MG63 (cell line): ENCODE data around the gene GDA. TPM values are rescaled to one million over a fixed set of nuclear protein-coding genes. Genes with fewer than 3 reads are reported as not detected.

Experiments used
- DNase-seq: peaks from one replicate; pipeline ENCODE4 v3.0.0-alpha.2; 2020
- H3K27me3 ChIP-seq: fragments of 250-450 bp; sonication (Bioruptor Pico); 2 replicates; pipeline ENCODE4 v1.5.1; 2020; ENCODE audit warnings: mild to moderate bottlenecking, moderate library complexity
- H3K36me3 ChIP-seq: fragments of 250-450 bp; sonication (Bioruptor Pico); 2 replicates; pipeline ENCODE4 v1.5.1; 2020; ENCODE audit warnings: mild to moderate bottlenecking, moderate library complexity
- H3K4me3 ChIP-seq: fragments of 250-450 bp; sonication (Bioruptor Pico); 2 replicates; pipeline ENCODE4 v1.5.1; 2020; ENCODE audit warnings: mild to moderate bottlenecking, moderate library complexity
- H3K9me3 ChIP-seq: fragments of 250-450 bp; sonication (Bioruptor Pico); 2 replicates; pipeline ENCODE4 v1.5.1; 2020; ENCODE audit warnings: mild to moderate bottlenecking, moderate library complexity
- total RNA-seq: library from RNA; depleted of rRNA; stranded (reverse); fragments of >200 nt; shearing (Covaris generic); gene quantifications from 2 replicates; pipeline ENCODE4 v1.2.3, GENCODE V29; 2014; ENCODE audit warnings: low replicate concordance; rRNA removed

The GDA gene
- total RNA-seq: not detected in 2 replicates

- H3K9me3 ChIP-seq: no peaks in the 10 kb centered on the region
- peak; percentile 9 for DNase-seq
- H3K4me3 ChIP-seq: no peak within 1 kb of the TSS; the same call in 1 of the 2 replicates
- no peaks in the 10 kb centered on the region for H3K36me3 ChIP-seq
- H3K27me3 ChIP-seq: no peaks in the 10 kb centered on the region
Observed at GRCh38 chr9:72149231-72149975, at the start of gene GDA. Gene GDA (plus strand): TSS chr9:72149440. CDS start chr9:72149560, 120 bp downstream.

GRCh38 chr9:72102520-72102919 is 46.7 kb upstream of the GDA start:
- Histone ChIP-seq H3K4me3 (no peak overlapping the region), H3K9me3 (no peaks in the 10 kb centered on the region), H3K36me3 (no peaks in the 10 kb centered on the region), H3K27me3 (no peaks in the 10 kb centered on the region)
- no peak for DNase-seq

DNA sequence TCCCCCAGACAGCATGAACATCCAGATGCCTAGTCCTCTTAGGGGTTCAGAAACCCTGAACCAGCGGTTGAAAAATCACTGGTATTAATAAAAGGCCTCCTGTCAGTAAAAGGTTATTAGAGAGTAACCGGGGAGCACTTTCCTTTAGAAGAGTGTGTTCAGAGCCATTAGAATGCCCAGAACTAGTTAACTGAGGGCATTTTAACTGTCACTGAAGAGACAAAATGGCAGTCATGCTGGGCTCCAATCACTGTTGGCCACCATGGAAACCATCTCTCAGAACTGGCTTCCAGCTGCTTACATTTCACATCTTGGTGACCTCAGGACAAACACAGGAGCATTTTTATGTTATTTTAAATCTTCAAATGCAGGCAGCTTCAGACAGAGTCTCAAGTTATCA is 36.2 kb upstream of the GDA start:
- Histone ChIP-seq H3K36me3 (no peaks in the 10 kb centered on the region), H3K27me3 (no peaks in the 10 kb centered on the region), H3K4me3 (no peak overlapping the region), H3K9me3 (no peaks in the 10 kb centered on the region)
- no peak for DNase-seq

- H3K9me3 ChIP-seq: no peaks in the 10 kb centered on the region
- H3K36me3 ChIP-seq: no peaks in the 10 kb centered on the region
- no peak for DNase-seq
- H3K27me3 ChIP-seq: no peaks in the 10 kb centered on the region
- no peak overlapping the region for H3K4me3 ChIP-seq
Observed at GRCh38 chr9:72119853-72120252, 29.4 kb upstream of the GDA start.

- Histone ChIP-seq H3K9me3 (no peaks in the 10 kb centered on the region), H3K4me3 (no peak overlapping the region), H3K36me3 (no peaks in the 10 kb centered on the region), H3K27me3 (no peaks in the 10 kb centered on the region)
- no peak for DNase-seq
Observed at GRCh38 chr9:72124947-72125346, 24.3 kb upstream of the GDA start.

- H3K4me3 ChIP-seq: no peak overlapping the region
- no peaks in the 10 kb centered on the region for H3K36me3 ChIP-seq
- no peak for DNase-seq
- H3K27me3 ChIP-seq: no peaks in the 10 kb centered on the region
- H3K9me3 ChIP-seq: no peaks in the 10 kb centered on the region
Observed at GRCh38 chr9:72127753-72128152, 21.5 kb upstream of the GDA start.

DNA sequence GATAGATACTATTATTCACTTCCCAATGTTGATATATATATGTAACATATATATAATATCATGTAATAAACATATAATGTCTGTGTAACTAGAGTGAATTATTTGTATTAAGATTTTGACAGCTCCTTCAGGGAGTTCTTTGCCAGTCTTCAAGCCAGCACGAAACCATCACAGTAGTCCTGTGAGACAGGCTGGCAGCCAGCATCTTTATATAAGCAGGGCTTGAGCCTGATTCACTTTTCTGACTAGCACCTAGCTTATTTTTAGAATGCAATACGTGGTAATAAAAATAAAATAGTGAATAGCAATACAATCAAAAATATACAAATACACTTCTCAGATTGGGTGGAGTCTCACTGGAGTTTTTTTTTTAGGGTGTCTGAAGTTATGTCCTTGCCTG is 20.7 kb upstream of the GDA start:
- no peak overlapping the region for H3K4me3 ChIP-seq
- no peaks in the 10 kb centered on the region for H3K36me3 ChIP-seq
- H3K9me3 ChIP-seq: no peaks in the 10 kb centered on the region
- no peaks in the 10 kb centered on the region for H3K27me3 ChIP-seq
- DNase-seq: peak; percentile 34

DNA sequence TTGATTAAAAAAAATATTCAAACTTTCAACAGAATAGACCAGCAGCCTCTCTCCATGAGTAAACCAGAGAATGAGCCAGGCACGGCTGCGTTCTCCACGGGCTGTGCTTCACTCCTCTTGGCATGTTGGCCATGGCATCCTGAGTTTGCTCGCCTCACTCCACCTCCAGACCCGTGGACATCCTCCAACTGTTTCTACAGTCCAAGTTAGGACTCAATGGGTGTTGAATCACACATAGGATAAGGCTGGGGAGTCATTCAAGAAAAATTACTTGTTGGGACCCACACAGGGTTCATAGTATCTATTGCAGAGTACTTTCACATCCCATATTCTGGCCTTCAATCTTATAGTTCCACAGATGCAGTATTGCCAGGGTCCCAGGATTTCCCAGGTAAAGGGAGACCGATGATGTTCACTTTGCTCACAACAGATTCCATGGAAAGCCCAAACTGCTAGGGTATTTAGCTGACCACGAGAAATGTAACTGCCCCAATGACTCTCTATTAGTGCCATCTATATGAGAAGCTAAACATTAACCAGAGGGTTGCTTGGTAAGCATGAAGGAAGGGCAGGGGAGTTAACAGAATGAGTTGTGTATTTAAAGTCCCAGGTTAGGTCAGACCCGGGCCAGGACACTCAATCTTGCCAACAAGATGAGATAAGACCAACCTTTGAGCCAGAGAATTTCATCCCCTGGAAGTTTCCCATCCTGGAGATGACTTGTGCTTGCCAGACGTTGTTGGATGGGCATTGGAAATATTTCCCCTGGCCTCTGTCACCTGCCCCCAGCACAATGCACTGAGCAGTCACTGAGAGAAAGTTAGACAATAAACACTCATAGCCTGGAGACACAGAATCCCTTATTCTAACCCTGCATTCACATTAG is 19.7 kb upstream of the GDA start:
- Histone ChIP-seq H3K9me3 (no peaks in the 10 kb centered on the region), H3K4me3 (no peak overlapping the region), H3K36me3 (no peaks in the 10 kb centered on the region), H3K27me3 (no peaks in the 10 kb centered on the region)
- peak; percentile 79 for DNase-seq

- H3K36me3 ChIP-seq: no peaks in the 10 kb centered on the region
- DNase-seq: no peak
- no peaks in the 10 kb centered on the region for H3K9me3 ChIP-seq
- H3K4me3 ChIP-seq: no peak overlapping the region
- H3K27me3 ChIP-seq: no peaks in the 10 kb centered on the region
Observed at GRCh38 chr9:72130321-72130720, 18.9 kb upstream of the GDA start.

GRCh38 chr9:72131206-72131605 is 18.0 kb upstream of the GDA start:
- Histone ChIP-seq H3K9me3 (no peaks in the 10 kb centered on the region), H3K36me3 (no peaks in the 10 kb centered on the region), H3K4me3 (no peak overlapping the region), H3K27me3 (no peaks in the 10 kb centered on the region)
- DNase-seq: no peak

- Histone ChIP-seq H3K27me3 (no peaks in the 10 kb centered on the region), H3K4me3 (no peak overlapping the region), H3K9me3 (no peaks in the 10 kb centered on the region), H3K36me3 (no peaks in the 10 kb centered on the region)
- DNase-seq: peak; percentile 50
Observed at GRCh38 chr9:72132052-72132451, 17.2 kb upstream of the GDA start.

DNA sequence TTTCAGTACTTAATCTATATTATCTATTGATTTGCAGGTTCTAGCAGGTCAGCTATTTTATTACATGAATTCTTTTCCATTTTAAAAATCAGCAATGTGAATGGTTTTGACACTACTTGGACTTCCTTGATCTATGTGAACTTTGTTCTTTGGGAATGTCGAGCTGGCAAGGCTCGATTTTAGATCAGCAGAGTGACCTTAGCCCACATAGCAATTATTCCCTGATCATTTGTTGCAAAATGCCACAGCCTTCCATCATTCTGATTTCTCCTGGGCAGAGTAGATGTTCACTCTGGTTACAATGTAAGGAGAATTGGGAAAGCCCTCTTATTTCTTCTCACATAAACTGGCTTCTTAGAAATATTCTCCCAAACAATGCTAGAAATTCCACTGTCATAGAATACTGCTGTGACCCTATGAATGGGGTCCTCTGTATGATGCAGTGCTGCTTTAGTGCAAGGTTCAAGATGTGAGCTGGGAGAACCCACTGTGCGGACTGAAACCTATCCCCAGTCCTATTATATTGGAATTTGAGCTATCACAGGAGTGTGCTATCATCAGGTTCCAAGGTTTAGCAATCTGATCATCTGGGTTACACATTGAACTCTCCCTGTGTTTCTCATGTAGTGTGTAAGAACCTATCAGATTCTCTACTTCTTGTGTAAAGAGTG is 15.7 kb upstream of the GDA start:
- H3K27me3 ChIP-seq: no peaks in the 10 kb centered on the region
- H3K4me3 ChIP-seq: no peak overlapping the region
- H3K36me3 ChIP-seq: no peaks in the 10 kb centered on the region
- DNase-seq: no peak
- H3K9me3 ChIP-seq: no peaks in the 10 kb centered on the region

GRCh38 chr9:72134801-72135200 is 14.4 kb upstream of the GDA start:
- Histone ChIP-seq H3K36me3 (no peaks in the 10 kb centered on the region), H3K27me3 (no peaks in the 10 kb centered on the region), H3K9me3 (no peaks in the 10 kb centered on the region), H3K4me3 (no peak overlapping the region)
- no peak for DNase-seq

- Histone ChIP-seq H3K27me3 (no peaks in the 10 kb centered on the region), H3K36me3 (no peaks in the 10 kb centered on the region), H3K9me3 (no peaks in the 10 kb centered on the region), H3K4me3 (no peak overlapping the region)
- no peak for DNase-seq
Observed at GRCh38 chr9:72137697-72138365, 11.4 kb upstream of the GDA start.

GRCh38 chr9:72139226-72139625 is 10.0 kb upstream of the GDA start:
- H3K9me3 ChIP-seq: no peaks in the 10 kb centered on the region
- no peak overlapping the region for H3K4me3 ChIP-seq
- no peak for DNase-seq
- no peaks in the 10 kb centered on the region for H3K27me3 ChIP-seq
- no peaks in the 10 kb centered on the region for H3K36me3 ChIP-seq

- Histone ChIP-seq H3K36me3 (no peaks in the 10 kb centered on the region), H3K4me3 (no peak overlapping the region), H3K27me3 (no peaks in the 10 kb centered on the region), H3K9me3 (no peaks in the 10 kb centered on the region)
- DNase-seq: no peak
Observed at GRCh38 chr9:72140586-72140985, 8.7 kb upstream of the GDA start.

DNA sequence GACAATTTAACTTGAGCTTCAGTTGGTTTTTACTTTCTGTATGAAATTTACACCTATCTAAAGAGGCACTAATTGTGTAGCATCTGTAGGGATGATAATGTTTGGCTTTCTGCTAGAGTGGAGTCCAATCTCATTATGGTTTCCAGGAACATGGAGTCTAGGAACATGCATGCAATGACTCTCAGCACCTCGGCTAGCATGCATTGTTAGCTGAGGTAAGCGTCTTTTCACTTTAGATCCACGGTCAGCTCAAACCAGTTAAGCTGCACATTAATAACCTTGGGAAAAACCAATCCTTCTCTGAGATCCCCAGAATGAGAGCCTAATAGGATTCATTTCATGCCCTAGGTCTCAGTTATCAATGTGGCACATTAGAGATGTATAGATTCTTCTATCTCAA is 7.8 kb upstream of the GDA start:
- no peak for DNase-seq
- Histone ChIP-seq H3K36me3 (no peaks in the 10 kb centered on the region), H3K27me3 (no peaks in the 10 kb centered on the region)

More for the DNA sequence above, 7.8 kb upstream of the GDA start:
- H3K4me3 ChIP-seq: no peak overlapping the region
- no peaks in the 10 kb centered on the region for H3K9me3 ChIP-seq
